IPS DF 6.9 (cell line): Measurements from ENCODE around the gene HERC2.

Experiments used
- DNase-seq: peaks from one replicate; pipeline ENCODE4 v3.0.0-alpha.2; 2013; ENCODE audit warnings: low read depth, low spot score
- H3K27ac ChIP-seq: one replicate; pipeline ENCODE4 v1.5.1; 2013; ENCODE audit warnings: low read length, control low read depth
- H3K27me3 ChIP-seq: 2 replicates; pipeline ENCODE4 v1.6.1; 2013; ENCODE audit warnings: mild to moderate bottlenecking, low read length; ENCODE audit not compliant: control insufficient read depth, insufficient read depth
- H3K36me3 ChIP-seq: 2 replicates; pipeline ENCODE4 v1.6.1; 2013; ENCODE audit warnings: low read length; ENCODE audit not compliant: control insufficient read depth, insufficient read depth
- H3K4me1 ChIP-seq: 2 replicates; pipeline ENCODE4 v1.6.1; 2013; ENCODE audit warnings: low read length; ENCODE audit not compliant: control insufficient read depth, insufficient read depth
- H3K4me3 ChIP-seq: 2 replicates; pipeline ENCODE4 v1.5.1; 2013; ENCODE audit warnings: mild to moderate bottlenecking, low read length
- H3K9me3 ChIP-seq: 2 replicates; pipeline ENCODE4 v1.6.1; 2013; ENCODE audit warnings: low read length, inconsistent platforms; ENCODE audit not compliant: control insufficient read depth, insufficient read depth
- WGBS: extraction: QIAGEN DNeasy Blood & Tissue Kit; methylation state at CpG from one replicate; pipeline ENCODE4 v1.1.7; 2013; ENCODE audit warnings: mixed read lengths, missing lambda C conversion rate; ENCODE audit not compliant: insufficient read length, insufficient coverage; 5-methylcytosine and 5-hydroxymethylcytosine counted together

HERC2 gene

DNA sequence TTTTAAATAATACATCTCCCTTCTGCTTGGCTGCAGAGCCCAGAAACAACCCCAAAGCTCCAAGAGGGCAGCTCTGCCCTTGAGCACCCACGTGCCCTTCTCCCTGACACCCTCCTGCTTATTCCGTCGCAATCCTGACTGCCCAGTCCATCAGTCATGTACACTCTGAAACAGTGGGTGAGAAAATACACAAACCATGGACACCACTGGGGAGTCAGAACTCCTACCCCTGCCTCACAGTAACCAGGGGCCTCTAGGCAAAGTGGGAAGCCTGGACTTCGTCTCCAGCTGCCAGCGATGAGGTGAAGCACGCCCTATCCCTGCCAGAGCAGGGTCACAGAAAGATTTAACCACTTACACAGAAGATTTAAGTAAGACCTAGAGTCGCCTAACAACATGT is 40.1 kb downstream of the HERC2 start:
- Histone ChIP-seq H3K36me3 (no peaks in the 10 kb centered on the region), H3K9me3 (no peaks in the 10 kb centered on the region), H3K27ac (no peak overlapping the region), H3K4me3 (no peak overlapping the region), H3K27me3 (no peaks in the 10 kb centered on the region), H3K4me1 (no peaks in the 10 kb centered on the region)
- DNase-seq, result no peak
- WGBS, result no CpG with 5 or more reads among the region's 7 CpGs

GRCh38 chr15:28274635-28275034 is 47.3 kb downstream of the HERC2 start:
- Histone ChIP-seq H3K9me3 (no peaks in the 10 kb centered on the region), H3K4me3 (no peak overlapping the region), H3K27me3 (no peaks in the 10 kb centered on the region), H3K36me3 (peaks cover 7% of the 10 kb centered on the region; the same call in 1 of the 2 replicates), H3K4me1 (no peaks in the 10 kb centered on the region), H3K27ac (no peak overlapping the region)
- no CpG with 5 or more reads among the region's 16 CpGs for WGBS
- DNase-seq, result no peak

- Histone ChIP-seq H3K27ac (no peak overlapping the region), H3K4me3 (no peak overlapping the region), H3K36me3 (peaks cover 10% of the 10 kb centered on the region; the same call in 1 of the 2 replicates), H3K27me3 (no peaks in the 10 kb centered on the region), H3K4me1 (no peaks in the 10 kb centered on the region), H3K9me3 (no peaks in the 10 kb centered on the region)
- WGBS, result no CpG with 5 or more reads among the region's 27 CpGs
- no peak for DNase-seq
Observed at GRCh38 chr15:28273873-28274610, 47.9 kb downstream of the HERC2 start.

DNA sequence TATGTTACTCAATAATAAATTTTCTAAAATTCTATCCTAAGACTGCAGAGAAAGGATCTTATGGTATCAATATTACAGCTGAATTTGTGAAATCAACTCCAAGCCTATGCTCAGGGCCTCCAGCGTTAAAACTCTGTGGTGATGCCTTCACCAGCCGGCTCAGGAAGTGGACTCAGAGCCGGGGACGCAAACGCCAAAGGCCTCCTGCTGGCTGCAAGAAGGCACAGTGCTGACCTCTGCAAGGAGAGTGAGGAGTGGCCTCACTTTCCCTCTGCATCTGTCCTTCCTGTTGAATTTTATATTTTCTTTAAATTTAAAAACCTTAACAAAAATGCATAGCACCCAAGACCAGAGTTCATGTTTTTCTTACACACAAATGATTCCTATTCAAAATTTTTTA is 48.5 kb downstream of the HERC2 start:
- H3K36me3 ChIP-seq, result peaks cover 13% of the 10 kb centered on the region; the same call in 1 of the 2 replicates
- no peak overlapping the region for H3K4me3 ChIP-seq
- no peaks in the 10 kb centered on the region for H3K4me1 ChIP-seq
- no peaks in the 10 kb centered on the region for H3K9me3 ChIP-seq
- no CpG with 5 or more reads among the region's 5 CpGs for WGBS
- DNase-seq, result no peak
- H3K27me3 ChIP-seq, result no peaks in the 10 kb centered on the region
- H3K27ac ChIP-seq, result no peak overlapping the region

- no peaks in the 10 kb centered on the region for H3K9me3 ChIP-seq
- H3K36me3 ChIP-seq, result peaks cover 20% of the 10 kb centered on the region; the same call in 1 of the 2 replicates
- H3K4me3 ChIP-seq, result no peak overlapping the region
- H3K27me3 ChIP-seq, result no peaks in the 10 kb centered on the region
- no CpG with 5 or more reads among the region's 8 CpGs for WGBS
- no peak for DNase-seq
- no peaks in the 10 kb centered on the region for H3K4me1 ChIP-seq
- H3K27ac ChIP-seq, result no peak overlapping the region
Observed at GRCh38 chr15:28272587-28272986, 49.4 kb downstream of the HERC2 start.

- Histone ChIP-seq H3K36me3 (peaks cover 23% of the 10 kb centered on the region; the same call in 1 of the 2 replicates), H3K4me3 (no peak overlapping the region), H3K27me3 (no peaks in the 10 kb centered on the region), H3K27ac (no peak overlapping the region), H3K9me3 (no peaks in the 10 kb centered on the region), H3K4me1 (no peaks in the 10 kb centered on the region)
- no CpG with 5 or more reads among the region's 15 CpGs for WGBS
- DNase-seq, result no peak
Observed at GRCh38 chr15:28271697-28272260, 50.2 kb downstream of the HERC2 start.

- H3K36me3 ChIP-seq, result peaks cover 30% of the 10 kb centered on the region
- no peak for DNase-seq
- no peaks in the 10 kb centered on the region for H3K9me3 ChIP-seq
- H3K27me3 ChIP-seq, result no peaks in the 10 kb centered on the region
- no peak overlapping the region for H3K4me3 ChIP-seq
- WGBS, result no CpG with 5 or more reads among the region's 8 CpGs
- H3K27ac ChIP-seq, result no peak overlapping the region
- no peaks in the 10 kb centered on the region for H3K4me1 ChIP-seq
Observed at GRCh38 chr15:28269097-28269496, 52.9 kb downstream of the HERC2 start.

GRCh38 chr15:28267727-28268126 is 54.3 kb downstream of the HERC2 start:
- H3K36me3 ChIP-seq, result peaks cover 30% of the 10 kb centered on the region

DNA sequence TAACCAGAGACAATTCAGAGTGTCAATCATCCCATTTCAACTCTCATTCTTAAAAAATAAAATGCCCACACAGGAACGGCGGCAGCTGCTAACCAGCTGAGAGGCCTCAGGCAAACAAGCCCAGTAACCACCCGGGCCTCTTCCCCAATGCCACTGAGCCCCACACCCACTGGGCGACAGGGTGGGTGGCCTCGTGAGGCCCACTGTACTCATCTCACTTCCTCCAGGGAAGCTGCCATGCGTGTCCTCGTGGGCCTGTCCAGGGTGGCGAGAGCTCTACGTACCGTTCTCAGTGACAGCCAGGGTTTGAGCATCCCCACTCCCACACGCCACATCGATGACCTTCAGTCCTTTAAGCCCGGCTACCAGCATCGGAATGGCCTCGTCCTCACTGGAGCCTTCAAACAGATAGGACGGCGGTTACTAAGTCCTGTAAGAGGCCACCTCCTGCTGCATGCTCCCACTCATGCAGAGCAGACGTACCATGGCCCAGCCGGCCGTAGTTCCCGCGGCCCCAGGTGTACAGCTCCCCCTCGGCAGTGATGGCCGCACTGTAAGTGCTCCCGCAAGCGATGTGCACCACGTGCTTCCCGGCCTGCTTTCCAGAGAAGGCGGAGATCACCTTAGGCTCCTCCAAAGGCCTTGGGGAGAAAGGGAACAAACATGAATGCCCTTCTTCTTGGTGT is 56.5 kb downstream of the HERC2 start:
- Histone ChIP-seq H3K4me3 (no peak overlapping the region), H3K27me3 (no peaks in the 10 kb centered on the region), H3K9me3 (no peaks in the 10 kb centered on the region), H3K4me1 (no peaks in the 10 kb centered on the region), H3K27ac (no peak overlapping the region), H3K36me3 (peaks cover 27% of the 10 kb centered on the region)
- DNase-seq, result no peak
- no CpG with 5 or more reads among the region's 29 CpGs for WGBS

More at GRCh38 chr15:28267727-28268126, 54.3 kb downstream of the HERC2 start:
- no peak for DNase-seq
- H3K4me3 ChIP-seq, result no peak overlapping the region
- no peaks in the 10 kb centered on the region for H3K9me3 ChIP-seq
- no peaks in the 10 kb centered on the region for H3K27me3 ChIP-seq
- H3K27ac ChIP-seq, result no peak overlapping the region
- no peaks in the 10 kb centered on the region for H3K4me1 ChIP-seq

DNA sequence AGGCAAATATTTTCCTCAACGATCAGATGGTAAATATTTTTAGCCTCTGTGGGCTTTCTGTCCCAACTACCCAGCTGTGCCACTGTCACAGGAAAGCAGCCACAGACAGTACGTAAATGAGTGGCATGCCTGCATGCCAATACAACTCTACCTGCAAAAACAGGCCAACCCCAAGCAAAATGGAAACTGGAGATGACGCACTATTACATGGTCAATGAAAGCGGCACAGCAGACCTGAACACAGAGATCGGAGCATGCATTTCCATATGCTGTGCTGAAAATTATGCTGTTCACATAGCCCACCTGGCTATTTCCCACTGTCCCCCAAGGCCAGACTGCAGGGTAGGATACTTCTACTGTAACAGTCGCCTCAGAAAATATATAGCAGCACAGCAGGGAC is 57.8 kb downstream of the HERC2 start:
- Histone ChIP-seq H3K27me3 (no peaks in the 10 kb centered on the region), H3K4me1 (no peaks in the 10 kb centered on the region), H3K4me3 (no peak overlapping the region), H3K36me3 (peaks cover 24% of the 10 kb centered on the region), H3K9me3 (no peaks in the 10 kb centered on the region), H3K27ac (no peak overlapping the region)
- WGBS, result no CpG with 5 or more reads among the region's 6 CpGs
- DNase-seq, result no peak
